Heart left ventricle (tissue), 13 donors: Measurements from ENCODE around the gene NPAS2.

Experiments used
- POLR2A ChIP-seq, 2 donors: fragments of 450-650 bp; IDR thresholded peaks; one replicate each; pipeline ENCODE4 v1.6.1; 2017; ENCODE audit warnings: antibody characterized with exemption in 2 of 2, mild to moderate bottlenecking in 2 of 2, moderate library complexity in 2 of 2
- TF ChIP-seq, protein P1 (sequence below), 12 donors: fragments of 200-600 bp; sonication (generic) in 4 of 12; IDR thresholded peaks; one replicate each; pipeline versions ENCODE4 v1.5.0 to v1.8.0; 2018 to 2022; ENCODE audit warnings: antibody characterized with exemption in 12 of 12, mild to moderate bottlenecking in 5 of 12
- donor health status: ischemic (EF 13 %, LVEDD 7.1; RV severe dilation, severe dysfunction).
- donor health status: DM: no; HTN: yes; CAD: no.
- donor health status: DM: no; HTN: no; CAD: no.
- donor health status: ischemic (EF 25% LVEDD 6.9; RV normal size, moderate dysfunction).
- donor health status: ischemic (EF 25% LVEDD 5.7; RV mildly dilated, moderate dysfunction).
- donor health status: ischemic (EF 35%, LVEDD 5.7; RV mildly dilated, moderate dysfunction).
- donor health status: nonischemic (EF 11% LVEDD 7.7; RV severe dilation, severe dysfunction).
- donor health status: DM: yes; HTN: yes; CAD: no.
- donor health status: PGD.
- donor health status: ischemic (EF 29% LVEDD 5.4; RV normal size, mild dysfunction).
- donor health status: nonischemic (EF 23%, LVEDD 6.1; RV moderate dilation, normal function).

DNA sequence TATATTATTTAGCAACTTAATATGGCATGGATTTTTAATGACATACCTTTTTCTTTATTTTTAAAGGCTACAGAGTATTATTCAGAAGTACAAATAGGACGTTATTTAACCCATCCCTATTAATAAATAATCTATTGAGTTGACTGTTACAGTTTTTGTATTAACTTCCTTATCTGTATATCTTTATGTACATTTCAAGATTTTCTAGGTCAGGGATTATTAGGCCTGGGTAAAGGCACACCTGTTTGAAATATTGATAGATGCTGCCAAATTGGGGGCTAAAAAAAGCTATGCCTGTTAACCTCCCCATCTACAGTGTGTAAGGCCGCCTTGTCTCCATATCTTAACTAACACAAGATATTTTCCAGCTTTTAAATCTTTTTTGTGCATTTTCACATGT is 6.6 kb downstream of the NPAS2 start:
- TF ChIP-seq, protein P1, sequence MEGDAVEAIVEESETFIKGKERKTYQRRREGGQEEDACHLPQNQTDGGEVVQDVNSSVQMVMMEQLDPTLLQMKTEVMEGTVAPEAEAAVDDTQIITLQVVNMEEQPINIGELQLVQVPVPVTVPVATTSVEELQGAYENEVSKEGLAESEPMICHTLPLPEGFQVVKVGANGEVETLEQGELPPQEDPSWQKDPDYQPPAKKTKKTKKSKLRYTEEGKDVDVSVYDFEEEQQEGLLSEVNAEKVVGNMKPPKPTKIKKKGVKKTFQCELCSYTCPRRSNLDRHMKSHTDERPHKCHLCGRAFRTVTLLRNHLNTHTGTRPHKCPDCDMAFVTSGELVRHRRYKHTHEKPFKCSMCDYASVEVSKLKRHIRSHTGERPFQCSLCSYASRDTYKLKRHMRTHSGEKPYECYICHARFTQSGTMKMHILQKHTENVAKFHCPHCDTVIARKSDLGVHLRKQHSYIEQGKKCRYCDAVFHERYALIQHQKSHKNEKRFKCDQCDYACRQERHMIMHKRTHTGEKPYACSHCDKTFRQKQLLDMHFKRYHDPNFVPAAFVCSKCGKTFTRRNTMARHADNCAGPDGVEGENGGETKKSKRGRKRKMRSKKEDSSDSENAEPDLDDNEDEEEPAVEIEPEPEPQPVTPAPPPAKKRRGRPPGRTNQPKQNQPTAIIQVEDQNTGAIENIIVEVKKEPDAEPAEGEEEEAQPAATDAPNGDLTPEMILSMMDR (IDR thresholded peaks at IDR 0.05) = no peak
- TF ChIP-seq POLR2A (IDR thresholded peaks at IDR 0.05) = no peak
